Raji (cell line): Measurements from ENCODE around the gene ORC2.
A peak's percentile ranks its signal among the peaks of the same experiment; 100 is the strongest.

ENCODE experiments used
- POLR2A ChIP-seq: IDR thresholded peaks from 2 replicates; pipeline ENCODE4 v1.6.1; 2011; ENCODE audit warnings: low read depth, low read length, control low read depth; ENCODE audit not compliant: insufficient read depth

The ORC2 gene

DNA sequence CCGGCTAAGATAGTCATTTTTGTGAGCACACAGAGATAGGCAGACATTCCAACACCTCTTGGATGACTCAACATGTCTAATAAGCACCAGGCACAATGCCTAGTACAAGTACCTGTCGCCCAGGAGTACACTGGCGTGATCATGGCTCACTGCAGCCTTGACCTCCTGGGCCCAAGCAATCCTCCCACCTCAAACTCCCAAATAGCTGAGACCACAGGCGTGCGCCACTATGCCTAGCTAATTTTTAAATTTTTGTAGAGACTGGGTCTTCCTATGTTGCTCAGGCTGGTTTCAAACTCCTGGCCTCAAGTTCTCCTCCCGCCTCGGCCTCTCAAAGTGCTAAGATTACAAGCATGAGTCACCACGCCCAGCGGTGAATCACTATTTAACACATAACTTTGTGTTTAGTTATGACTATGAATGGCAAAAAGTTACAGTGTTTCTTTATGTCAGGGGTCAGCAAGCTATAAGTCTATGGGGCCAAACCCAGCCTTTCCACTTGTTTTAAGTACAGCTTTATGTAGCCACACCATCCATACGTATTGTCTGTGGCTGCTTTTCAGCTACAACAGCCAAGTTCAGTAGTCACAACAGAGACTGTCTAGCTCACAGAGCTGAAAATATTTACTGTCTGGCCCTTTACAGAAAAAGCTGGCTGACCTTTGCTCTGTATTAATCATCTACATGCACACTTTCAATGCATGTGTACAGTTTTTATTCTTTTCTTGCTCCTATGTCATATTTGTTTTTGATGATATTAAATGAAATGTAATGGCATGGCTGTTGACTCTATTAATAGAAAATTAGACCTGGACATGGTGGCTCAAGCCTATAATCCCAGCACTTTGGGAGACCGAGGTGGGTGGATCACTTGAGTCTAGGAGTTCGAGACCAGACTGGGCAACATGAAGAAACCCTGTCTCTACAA, 18.7 kb downstream of the ORC2 start:
- TF ChIP-seq POLR2A = no peak

DNA sequence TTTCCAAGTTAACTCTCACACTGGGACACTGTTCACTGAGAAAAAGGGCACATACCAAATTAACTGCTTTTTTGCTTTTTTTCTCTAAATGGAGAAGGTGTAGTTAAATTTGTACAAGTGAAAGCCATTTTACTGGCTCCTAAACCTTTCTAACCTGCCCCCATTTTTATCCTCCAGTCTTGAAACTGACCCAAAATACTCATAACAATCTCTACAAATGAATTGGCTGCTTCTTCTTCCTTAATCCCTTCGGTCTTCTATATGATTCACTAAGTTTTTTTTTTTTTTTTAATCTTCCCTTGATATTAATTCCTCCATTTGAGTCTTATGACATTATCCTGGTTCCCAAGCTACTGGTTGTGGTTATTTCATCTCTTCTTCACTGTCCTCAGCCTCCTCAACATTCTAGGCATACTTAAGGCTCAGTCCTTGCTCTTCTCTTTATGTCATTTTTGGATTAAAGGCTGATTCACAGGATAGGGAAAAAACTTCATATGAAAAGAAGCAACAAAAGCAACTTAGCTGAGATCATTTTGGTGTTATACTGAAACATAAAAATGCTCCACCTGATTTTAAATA, 19.8 kb downstream of the ORC2 start:
- TF ChIP-seq POLR2A = no peak

DNA sequence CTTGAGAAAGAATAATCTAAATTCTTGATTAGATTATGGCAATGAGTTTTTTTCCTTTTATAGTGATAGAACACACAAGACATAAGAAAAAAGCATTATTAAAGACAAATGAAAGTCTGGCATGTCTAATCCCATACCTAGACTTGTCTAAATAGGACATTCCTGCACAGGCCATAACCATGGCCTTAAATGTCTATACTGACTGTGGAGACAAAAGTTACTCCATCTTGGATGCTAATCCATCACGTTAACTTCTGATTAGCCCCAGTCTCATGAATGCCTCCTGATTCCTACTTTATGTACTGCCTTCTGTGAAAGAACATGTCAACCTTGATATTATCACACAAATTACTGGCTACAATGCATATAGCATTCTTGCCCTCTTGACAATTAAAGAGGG, 23.6 kb downstream of the ORC2 start:
- TF ChIP-seq POLR2A = no peak

- TF ChIP-seq POLR2A = no peak
These were observed 32.4 kb downstream of the ORC2 start for GRCh38 chr2:200930947-200931626.

- no peak for TF ChIP-seq POLR2A
These were observed 33.9 kb downstream of the ORC2 start for GRCh38 chr2:200929334-200930249.

- no peak for TF ChIP-seq POLR2A
These were observed 41.0 kb downstream of the ORC2 start for GRCh38 chr2:200922439-200922838.

- no peak for TF ChIP-seq POLR2A
These were observed 49.8 kb downstream of the ORC2 start for GRCh38 chr2:200913654-200914053.

DNA sequence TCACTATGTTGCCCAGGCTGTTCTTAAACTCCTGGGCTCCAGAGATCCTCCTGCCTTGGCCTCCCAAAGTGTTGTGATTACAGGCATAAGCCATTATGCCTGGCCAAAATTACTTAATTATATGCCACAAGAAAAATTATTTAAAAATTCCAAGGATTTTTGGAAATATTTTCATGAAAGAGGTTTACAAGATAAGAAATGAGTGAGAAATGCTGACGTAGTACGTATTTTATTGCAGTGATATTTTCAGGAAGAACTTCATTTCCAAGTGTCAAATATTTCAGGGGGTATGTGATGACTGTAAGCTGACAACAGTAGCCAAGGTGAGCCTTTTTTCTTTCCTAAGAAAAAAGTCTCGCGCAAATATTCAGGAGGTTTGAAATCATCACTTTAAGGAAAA, 53.5 kb downstream of the ORC2 start:
- TF ChIP-seq POLR2A = no peak

GRCh38 chr2:200905618-200906296, 57.7 kb downstream of the ORC2 start:
- TF ChIP-seq POLR2A = no peak

GRCh38 chr2:200901459-200902072, 61.9 kb downstream of the ORC2 start:
- TF ChIP-seq POLR2A = no peak

GRCh38 chr2:200899482-200899881, 64.0 kb downstream of the ORC2 start:
- TF ChIP-seq POLR2A = no peak

DNA sequence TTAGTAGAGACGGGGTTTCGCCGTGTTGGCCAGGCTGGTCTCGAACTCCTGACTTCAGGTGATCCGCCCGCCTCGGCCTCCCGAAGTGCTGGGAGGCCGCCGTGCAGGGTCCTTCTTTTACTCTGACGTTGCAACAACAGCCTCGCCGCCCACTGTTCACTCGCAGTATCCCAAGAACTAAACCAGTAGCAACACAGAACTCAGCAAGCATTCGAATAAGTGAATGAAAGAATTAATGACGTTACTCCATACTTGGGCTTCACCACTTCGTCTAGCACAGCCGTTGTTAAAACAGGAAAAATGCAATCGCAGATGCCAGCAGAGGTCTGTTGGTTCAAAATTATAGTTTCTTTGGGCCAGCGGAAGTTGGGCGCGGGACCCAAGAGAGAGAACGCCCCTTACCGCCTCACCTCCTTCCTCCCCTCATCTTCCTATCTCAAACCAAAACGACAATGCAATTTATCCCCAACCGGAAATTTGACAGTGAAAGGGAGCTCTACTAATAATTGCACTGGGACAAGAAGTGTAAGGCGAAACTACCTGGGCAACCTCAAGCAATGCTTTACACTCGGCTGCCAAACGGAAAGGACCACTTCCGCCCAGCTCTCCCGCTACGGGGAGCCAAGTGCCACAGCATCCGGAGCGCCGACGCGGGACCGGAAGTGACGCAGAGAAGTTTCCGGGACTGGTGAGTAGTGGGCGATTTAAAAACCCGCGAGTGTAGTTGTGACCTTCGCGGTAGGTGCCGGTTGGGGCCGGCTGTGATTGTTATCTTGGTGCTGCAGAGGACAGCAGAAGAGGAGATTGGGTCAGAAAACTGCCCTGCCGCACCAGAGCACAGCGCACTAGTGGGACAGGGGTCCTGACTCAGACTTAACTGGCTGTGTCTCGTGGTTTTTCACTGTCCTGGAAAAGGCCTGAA, 74.5 kb downstream of the ORC2 start, which contains the start of the genes NIF3L1 and PPIL3:
Gene NIF3L1 (plus strand): TSS at position 668 of the 922 bp plus-strand sequence. CDS start 2,573 bp downstream, outside the sequence.
Gene PPIL3 (minus strand): TSS at position 374 of the 922 bp plus-strand sequence. CDS start 1,462 bp downstream, outside the sequence.
- peak; percentile 72 for TF ChIP-seq POLR2A

DNA sequence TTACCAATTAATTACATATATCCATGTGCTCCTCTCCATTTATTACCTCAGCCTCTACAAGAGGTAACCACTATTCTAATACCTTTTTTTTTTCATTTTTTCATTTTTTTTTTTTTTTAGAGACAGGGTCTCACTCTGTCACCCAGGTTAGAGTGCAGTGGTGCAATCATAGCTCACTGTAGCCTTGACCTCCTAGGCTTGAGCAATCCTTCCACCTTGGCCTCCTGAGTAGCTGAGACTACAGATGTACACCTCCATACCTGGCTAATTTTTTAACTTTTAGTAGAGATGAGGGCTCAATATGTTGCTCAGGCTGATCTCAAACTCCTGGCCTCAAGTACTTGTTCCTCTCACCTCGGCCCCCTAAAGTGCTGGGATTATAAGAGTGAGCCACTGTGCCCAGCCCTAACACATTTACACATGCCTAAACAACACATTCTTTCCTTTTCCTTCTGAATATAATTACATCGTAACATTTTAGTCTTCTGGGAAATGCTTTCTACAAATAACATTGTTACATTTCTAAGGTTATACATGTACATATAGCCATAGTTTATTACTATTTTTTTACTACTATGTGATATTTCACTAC, 85.1 kb downstream of the ORC2 start:
- TF ChIP-seq POLR2A = no peak

GRCh38 chr2:200877443-200877842, 86.0 kb downstream of the ORC2 start:
- TF ChIP-seq POLR2A = no peak
